ENCODE data around the gene TRIM10.

GRCh38 chr6:30147096-30147495 is 13.9 kb downstream of the TRIM10 start:
- TF ChIP-seq CTCF (IDR thresholded peaks at IDR 0.05; ENCODE audit: low read depth, low read length, missing input control) (no peak), REST (IDR thresholded peaks at IDR 0.05) (no peak), RAD21 (IDR thresholded peaks at IDR 0.05) (no peak), TAF1 (conservative IDR thresholded peaks at IDR 0.05) (no peak), MAX (IDR thresholded peaks at IDR 0.05) (no peak), SP1 (IDR thresholded peaks at IDR 0.05) (no peak), FOXA1 (IDR thresholded peaks at IDR 0.05) (no peak), JUND (IDR thresholded peaks at IDR 0.05) (no peak), ATF3 (IDR thresholded peaks at IDR 0.05) (no peak)

Measured in liver (tissue), 3 donors.